ENCODE results near the gene COA1.
"Not testable (repeated sequence)": the region's sequence is repeated elsewhere in the genome, so short reads cannot be mapped to it uniquely, and the experiment has no call there.

COA1 gene

DNA sequence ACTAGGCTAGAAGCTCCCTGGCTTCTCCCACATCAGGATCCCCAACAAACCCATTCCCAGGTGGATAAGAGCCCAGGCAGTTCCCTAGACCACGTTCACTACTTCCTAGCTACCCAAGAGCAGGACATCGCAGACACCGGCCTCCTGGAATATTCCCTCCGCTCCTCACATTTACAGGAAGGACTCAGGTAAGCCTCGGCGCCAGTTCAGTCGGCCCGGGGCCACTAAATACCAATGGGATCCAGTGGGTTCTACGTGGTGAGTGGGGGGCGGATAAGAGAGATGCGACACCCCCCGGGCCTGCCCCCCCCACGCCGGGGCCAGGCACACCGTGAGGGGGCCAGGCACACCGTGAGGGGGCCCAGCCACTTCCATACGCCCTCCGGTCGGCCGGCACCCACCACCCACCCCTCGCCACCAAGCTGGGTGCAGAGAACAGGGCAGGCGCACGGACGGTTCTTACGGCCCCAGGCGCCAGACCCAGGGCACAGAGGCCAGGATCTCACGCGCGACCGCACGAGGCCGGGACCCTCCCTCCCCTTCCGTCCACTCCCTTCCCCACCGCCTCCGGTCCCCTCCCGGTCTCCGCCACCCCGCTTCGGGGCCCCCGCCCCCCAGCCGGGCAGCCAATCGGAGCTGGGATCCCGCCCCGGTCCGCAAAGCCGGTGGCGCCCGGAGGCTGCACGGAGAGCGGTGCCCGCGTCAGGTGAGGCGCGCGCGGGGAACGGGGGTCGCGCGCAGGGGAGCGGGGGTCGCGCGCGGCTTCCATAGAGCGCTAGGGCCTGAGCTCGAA lies 28.9 kb upstream of the COA1 start, which contains the start of gene BLVRA:
Gene BLVRA, plus strand, starts transcription at position 652 of the 793 bp plus-strand sequence. CDS start 12,479 bp downstream, outside the sequence.
- DNase-seq: peak; percentile 82

DNA sequence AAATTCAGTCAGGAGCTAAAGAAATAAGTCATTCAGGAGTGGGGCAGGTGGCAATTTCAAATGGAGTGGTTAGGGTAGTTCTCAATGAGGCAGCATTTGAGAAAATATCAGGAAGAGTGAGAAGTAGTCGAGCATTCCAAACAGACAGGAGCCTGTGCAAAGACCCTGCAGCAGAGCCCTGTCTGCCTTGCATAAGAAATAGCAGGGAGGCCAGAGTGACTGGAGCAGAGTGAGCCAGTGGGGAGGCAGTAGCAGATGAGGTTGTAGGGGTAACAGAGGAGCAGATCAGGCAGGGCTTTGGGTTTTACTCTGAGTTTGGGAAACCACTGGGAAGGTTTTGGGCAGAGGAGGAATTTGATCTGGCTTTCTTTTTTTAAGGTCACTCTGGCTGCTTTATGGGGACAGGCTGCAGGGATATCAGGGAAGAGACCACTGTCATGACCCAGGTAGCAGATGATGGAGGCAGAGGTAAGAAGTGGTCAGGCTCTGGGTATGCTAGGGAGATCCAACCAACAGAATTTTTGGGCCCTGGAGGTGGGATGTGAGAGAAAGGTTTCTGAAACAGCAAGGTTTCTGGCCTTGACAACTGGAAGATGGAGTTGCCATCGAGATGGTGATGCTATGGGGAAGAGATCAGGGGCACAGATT lies 27.9 kb upstream of the COA1 start:
- DNase-seq: no peak

DNA sequence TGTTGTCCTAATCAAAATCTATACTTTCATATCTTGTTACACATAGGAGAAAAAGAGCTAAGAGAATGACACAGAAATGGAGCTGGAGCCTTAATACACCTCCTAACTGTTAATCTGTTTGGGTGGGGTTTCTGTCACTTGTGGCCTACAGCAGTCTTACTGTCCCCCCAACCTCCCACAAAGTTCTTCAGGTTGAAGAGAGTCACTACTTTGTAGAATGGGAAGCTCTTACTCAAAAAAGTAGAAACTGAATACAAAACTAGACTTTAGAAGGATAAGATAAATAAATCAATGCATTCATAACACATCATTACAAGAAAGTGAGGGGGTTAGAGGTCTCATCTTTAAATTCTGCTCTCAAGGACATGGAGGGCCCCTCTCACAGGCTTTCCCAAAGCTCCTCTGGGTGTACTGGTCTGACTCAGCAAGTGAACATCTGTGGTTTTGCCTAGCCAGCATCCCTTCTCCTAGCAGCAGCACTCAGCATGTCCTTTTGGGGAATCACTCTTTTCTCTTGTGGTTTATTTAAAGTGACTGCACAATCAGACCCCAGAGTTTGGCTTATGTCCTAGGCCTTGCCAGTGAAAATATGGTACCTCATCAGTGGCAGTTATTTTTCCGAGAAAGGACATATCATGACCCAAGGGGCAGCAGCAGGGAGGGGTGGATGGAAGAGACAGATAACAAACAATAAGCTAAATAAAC lies 27.2 kb upstream of the COA1 start:
- DNase-seq: peak; percentile 84

DNA sequence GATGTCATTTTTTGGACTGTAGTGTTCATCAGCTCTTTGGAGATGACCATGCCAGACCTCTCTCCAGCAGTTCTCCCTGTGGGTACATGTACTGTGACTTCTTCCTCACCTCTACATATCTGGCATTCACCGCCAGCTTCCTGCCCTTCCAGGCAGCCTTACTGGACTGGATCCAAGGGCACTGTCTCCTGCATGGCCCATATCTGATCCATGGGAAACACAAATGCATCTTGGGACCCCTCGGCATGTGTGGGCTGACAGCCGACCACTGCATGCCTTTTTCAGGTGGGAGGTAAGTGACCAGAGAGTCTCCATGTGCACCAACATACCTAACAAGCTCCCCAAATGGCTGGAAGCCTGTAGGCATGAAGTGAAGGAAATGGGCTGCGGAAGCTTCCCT lies 25.3 kb upstream of the COA1 start:
- DNase-seq: no peak

DNA sequence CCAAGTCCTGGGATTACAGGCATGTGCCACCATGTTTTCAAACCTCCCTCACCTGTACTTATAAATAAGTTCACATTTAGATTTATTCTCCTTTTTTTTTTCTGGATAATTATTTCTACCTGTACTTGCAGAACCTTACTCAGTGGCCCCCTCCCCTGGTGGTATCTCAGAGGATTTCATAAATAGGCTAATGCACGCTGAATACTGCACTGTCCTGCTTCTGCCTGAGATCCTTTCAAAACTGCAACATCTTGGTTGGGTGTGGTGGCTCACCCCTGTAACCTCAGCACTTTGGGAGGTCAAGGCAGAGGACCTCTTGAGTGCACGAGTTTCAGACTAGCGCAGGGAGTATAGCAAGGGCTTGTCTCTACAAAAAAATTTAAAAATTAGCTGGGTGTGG lies 24.5 kb upstream of the COA1 start:
- DNase-seq: peak; percentile 26

DNA sequence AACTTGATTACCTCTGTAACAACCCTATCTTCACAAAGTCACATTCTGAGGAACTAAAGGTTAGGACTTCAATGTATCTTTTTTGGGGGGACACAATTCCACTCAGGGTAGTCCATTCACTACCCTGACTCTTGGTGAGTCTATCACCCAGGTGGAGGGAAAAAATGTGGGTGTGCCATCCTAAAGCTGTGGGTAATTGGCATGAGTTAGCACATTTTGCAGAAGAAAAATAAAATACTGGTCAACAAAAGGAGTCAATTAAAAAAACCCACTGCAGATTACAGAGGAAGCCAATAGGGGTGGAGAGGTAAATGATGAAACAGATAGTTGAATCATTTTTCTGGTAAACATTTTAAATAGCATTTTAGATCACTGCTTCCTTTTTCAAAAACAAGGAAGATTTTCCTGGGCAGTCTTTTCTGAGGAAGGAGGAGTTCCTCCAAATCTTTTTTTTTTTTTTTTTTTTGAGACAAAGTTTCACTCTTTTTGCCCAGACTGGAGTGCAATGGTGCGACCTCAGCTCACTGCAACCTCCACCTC lies 24.0 kb upstream of the COA1 start:
- peak; percentile 43 for DNase-seq

DNA sequence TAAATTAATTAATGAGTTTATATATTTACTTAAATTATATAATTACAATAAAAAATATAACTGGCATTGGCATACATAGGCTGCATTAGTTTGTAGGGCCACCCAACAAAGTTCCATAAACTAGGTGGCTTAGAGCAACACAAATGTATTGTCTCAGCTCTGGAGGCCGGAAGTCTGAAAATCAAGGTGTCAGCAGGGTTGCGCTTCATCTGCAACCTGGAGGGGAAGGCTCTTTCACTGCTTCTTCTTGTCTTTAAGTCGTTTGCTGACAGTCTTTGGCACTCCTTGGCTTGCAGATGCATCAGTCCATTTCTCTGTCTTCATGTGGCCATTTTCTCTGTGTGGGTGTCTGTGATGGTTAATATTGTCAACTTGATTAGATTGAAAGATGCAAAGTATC lies 23.1 kb upstream of the COA1 start:
- DNase-seq: no peak

DNA sequence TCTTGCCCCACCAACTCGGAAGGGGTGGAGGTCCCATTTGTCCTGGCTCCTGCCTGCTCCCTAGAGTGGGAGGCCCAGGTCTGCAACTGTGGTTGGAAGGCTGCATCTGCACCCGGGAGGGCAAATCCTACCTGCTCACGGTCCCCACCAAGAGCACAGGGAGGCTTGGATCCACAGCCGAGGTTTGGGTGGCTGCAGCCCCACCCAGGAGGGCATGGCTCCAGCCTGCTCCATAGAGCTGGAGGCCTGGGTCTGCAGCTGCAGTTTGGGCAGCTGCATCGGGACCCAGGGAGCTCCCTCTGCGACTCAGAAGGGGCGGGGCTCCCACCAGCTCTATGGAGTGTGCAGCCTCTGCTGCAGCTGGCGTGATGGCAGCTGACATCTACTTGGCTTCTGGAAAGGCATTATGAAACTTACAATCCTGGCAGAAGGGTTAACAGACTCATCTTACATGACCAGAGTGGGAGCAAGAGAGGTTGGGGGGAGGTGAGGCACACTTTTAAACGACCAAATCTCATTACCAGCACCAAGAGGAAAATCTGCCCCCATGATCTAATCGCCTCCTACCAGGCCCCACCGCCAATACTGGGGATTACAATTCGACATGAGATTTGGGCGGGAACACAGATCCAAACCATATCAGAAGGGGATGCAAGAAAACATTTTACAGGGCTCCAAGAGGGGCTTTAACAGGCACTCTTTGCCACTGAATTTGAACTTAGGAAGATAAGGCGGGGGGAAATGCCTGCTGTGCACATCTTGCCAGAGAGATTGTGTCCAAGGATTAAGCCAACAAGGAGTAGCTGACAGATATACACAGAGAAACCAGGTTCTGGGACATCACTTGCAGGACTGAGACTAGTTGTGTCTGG lies 20.9 kb upstream of the COA1 start:
- DNase-seq: peak; percentile 82

DNA sequence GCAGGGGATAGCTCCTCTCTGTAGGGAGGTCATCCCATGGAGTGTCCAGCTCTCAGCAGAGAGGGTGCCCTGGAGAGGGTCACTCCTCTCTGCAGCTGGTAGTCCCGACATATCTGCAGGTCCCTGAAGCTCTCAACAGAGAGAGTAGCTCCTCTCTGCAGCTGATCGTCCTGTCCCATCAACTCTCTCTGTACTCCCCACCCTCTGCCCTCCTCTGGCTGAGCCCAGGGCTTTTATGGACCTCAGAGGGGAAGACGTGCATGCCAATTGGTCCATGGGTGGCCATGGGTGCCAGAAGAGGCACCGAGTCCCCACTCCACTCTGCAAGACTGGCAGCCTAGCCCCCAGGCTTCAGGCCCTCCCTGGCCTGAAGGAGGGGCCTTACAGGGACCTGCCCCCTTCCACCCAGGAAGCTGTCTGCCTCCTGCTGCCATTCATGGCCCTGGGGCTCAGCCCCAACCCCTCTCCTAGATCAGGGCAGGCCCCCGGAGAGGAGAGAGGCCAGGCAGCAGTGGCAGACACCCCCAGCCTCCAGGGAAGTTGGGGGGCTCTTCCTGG lies 20.1 kb upstream of the COA1 start:
- DNase-seq: no peak

DNA sequence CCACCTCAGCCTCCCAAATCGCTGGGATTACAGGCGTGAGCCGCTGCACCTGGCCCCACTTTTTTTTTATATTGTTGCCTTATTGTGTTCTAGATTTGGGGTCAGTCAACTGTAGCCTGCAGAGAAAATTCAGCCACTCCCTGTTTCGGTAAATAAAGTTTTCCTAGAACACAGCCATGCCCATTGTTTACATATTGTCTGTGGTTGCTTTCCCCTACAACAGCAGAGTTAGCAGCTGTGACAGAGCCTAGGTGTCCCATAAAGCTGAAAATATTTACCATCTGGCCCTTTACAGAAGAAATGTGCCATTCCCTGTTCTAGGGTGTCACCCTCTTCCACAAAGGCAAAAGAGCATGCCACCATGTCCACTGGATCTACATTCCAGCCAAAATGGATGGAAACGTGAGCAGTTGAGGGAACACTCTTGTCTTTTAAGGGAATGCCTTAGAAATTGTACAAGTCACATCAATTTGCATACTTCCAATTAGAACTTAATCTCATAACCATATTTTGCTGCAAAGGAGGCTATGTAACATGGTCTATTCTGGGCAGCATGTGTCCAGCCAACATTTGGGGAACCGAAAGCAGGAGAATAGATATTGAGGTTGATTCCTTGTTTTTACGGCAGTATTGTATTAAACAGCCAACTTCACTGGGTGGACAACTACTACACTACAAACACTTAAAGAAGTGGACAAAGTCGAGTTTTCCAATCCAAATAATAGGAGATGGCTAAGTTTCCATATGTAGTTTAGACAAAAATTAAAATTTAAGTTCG lies 18.2 kb upstream of the COA1 start:
- no peak for DNase-seq

DNA sequence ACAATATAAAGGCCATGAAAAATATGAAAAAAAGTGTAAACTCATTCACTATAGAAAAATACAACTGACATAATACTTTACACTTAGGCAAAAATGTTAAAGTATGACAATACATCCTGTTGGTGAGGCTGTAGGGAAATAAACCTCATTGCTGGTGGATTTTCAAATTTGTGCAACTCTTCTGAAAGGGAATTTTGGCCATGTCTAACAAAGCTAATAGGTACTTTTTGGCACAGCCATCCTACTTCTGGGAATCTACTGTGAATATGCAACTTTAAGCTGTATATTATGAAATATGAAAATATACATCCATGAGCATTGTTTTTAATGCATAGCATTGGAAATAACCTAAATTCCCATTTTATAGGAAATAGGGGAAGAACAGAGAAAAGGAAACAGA lies 13.4 kb upstream of the COA1 start:
- DNase-seq: no peak

DNA sequence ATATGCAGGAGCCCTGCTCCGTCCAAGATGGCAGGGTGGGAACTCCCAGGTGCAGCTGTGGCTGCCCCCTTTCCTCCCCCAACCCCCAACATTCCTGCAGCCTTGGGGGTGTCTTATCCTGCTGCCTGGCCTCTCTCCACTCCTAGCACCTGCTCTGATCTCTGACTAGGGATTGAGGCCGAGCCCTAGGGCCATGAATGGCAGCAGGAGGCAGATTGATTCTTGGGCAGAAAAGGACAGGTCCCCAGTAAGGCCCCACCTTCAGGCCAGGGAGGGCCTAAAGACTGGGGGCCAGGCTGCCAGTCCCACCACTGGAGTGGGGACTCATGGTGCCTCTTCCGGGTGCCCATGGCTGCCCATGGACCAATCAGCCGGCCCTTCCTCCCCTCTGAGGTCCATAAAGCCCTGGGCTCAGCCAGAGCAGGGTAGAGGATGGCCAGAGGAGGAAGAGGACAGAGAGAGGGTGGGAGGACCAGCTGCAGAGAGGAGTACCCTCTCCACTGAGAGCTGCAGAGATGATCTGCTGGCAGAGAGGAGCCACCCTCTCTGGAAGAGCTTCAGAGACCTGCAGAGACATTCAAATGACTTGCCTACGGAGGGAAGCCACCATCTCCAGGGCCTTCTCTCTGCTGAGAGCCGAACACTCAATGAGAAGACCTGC lies 8.3 kb upstream of the COA1 start:
- DNase-seq: no peak

DNA sequence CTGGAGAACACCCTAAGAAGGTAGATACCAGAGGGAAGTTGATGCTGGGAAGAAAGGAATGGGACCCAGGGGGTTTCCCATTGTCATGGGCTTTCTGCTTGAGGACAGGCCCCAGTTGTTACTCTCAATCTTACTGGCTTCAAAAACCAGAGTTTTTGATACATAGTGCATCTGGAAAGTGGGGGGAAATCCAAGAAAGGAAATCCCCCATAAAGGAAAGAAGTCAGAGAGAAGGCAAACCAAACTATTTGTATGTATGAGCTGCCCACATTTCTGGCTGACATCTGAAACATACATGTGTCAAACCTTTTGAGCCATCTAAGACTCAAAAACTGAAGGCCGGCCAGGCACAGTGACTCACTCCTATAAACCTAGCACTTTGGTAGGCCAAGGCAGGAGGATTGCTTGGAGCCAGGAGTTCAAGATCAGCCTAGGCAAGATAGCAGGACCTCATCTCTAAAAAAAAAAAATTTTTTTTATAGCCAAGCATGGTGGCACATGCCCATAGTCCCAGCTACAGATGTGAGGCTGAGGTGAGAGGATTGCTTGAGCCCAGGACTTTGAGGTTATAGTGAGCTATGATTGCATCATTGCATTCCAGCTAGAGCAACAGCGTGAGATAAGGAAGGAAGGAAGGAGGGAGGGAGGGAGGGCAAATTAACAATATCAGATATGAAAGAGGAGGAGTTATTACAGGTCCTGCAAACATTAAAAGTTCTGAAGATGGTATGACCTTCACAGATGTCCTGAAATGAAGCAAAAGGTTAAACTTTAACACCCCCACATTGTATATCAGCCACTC lies 6.7 kb upstream of the COA1 start:
- DNase-seq: peak; percentile 61

DNA sequence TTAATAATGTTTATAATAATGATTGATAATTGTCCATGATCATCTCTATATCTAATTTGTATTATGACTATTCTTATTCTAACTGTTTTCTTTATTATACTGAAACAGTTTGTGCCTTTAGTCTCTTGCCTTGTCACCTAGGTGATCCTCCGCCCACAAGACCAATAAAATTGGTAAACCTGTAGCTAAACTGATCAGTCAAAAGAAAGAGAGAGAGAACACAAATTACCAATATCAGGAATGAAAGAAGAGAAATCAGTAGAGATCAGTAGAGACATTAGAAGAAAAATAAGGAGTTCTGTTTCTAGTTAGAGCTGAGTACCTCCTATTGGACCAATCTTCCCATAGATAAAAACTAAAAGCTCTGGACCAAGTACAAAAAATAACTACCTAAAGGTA lies 6.1 kb upstream of the COA1 start:
- DNase-seq: no peak

DNA sequence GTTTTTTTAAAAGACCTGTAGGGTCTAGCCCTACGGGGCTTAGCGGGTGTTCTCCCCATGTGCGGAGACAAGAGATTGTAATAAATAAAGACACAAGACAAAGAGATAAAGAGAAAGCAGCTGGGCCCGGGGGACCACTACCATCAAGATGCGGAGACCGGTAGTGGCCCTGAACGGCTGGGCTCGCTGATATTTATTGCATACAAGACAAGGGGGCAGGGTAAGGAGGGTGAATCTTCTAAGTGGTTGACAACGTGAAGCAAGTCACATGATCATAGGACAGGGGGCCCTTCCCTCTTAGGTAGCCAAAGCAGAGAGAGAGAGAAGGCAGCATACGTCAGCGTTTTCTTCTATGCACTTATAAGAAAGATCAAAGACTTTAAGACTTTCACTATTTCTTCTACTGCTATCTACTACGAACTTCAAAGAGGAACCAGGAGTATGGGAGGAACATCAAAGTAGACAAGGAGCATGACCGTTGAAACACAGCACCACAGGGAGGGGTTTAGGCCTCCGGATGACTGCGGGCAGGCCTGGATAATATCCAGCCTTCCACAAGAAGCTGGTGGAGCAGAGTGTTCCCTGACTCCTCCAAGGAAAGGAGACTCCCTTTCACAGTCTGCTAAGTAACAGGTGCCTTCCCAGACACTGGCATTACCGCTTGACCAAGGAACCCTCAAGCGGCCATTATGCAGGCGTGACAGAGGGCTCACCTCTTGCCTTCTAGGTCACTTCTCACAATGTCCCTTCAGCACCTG lies 5.4 kb upstream of the COA1 start:
- not testable (repeated sequence) for DNase-seq

DNA sequence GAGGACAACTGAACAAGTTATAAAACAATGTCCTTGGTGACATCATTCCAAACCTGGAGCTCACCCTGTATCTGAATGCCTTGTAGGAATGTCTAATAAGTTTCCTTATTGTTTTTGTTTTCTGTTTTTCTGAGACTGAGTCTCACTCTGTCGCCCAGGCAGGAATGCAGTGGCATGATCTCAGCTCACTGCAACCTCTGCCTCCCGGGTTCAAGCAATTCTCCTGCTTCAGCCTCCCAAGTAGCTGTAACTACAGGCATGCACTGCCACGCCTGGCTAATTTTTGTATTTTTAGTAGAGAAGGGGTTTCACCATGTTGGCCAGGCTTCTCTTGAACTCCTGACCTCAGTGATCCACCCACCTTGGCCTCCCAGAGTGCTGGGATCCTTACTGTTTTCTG lies 2.2 kb upstream of the COA1 start:
- not testable (repeated sequence) for DNase-seq

DNA sequence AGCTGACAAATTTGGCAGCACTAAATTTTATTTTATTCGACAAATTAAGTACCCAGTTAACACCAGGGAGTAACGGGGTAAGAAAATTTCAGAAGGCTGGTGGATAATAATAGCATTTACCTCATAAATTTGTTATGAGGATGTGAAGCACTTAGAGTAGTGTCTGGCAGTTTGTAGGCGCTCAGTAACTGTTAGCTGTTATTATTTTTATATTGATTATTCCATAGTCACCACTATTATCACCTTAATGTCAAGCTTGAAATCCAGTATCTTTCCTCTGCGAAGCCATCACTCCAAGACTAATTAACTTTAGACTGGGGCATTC lies 563 bp upstream of the COA1 start:
- no peak for DNase-seq

DNA sequence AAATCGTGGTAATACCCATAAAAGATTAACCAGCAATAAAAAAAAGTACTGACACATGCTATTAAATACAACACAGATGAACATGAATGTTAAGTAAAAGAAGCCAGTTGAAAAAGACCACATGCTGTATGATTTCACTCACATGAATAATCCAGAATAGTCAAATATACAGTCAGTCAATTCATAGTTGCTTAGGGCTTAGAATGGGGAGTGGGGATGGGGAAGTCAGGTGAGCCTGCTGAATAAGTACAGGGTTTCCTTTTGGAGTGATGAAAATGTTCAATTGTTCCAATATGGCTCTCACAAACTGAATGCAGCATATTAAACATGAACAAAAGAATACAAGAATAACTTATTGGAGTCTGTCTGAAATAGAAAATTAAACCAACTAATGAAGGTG lies 1.8 kb downstream of the COA1 start:
- DNase-seq: no peak

DNA sequence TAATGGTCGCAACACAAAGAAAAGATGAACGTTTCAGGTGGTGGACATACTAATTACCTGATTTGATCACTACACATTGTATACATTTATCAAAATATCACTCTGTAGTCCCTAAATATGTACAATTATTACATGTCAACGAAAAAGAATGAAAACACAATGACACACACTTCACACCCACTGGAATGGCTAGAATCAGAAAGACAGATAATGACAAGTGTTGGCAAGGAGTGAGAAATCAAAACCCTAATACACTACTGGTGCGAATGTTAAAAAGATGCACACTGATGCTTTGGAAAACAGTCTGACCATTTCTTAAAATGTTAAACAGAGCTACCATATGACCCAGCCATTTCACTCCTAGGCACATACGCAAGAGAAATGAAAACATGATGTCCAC lies 2.3 kb downstream of the COA1 start:
- DNase-seq: no peak
